Fibroblast of peridontal ligament (primary cell): Measurements from ENCODE around the gene SMIM11.
A peak's percentile ranks its signal among the peaks of the same experiment; 100 is the strongest.
"Not testable (repeated sequence)": the region's sequence is repeated elsewhere in the genome, so short reads cannot be mapped to it uniquely, and the experiment has no call there.

ENCODE experiments used
- DNase-seq: peaks from one replicate; pipeline ENCODE4 v3.0.0-alpha.2; 2010; ENCODE audit errors: extremely low read depth

The SMIM11 gene

GRCh38 chr21:34374940-34375618 is at the start of gene SMIM11:
Gene SMIM11 (plus strand): TSS chr21:34375507. CDS start chr21:34379505, 3,998 bp downstream.
- not testable (repeated sequence) for DNase-seq

- no peak for DNase-seq
These were observed 45.3 kb upstream of the SMIM11 start for GRCh38 chr21:34330055-34330454.

GRCh38 chr21:34331726-34332125 is 43.6 kb upstream of the SMIM11 start:
- DNase-seq: no peak

GRCh38 chr21:34332347-34332746 is 43.0 kb upstream of the SMIM11 start:
- no peak for DNase-seq

GRCh38 chr21:34333121-34333739 is 42.1 kb upstream of the SMIM11 start:
- DNase-seq: peak; percentile 30

- peak; percentile 52 for DNase-seq
These were observed 40.0 kb upstream of the SMIM11 start for GRCh38 chr21:34335316-34335715.

- DNase-seq: no peak
These were observed 39.1 kb upstream of the SMIM11 start for GRCh38 chr21:34336245-34336644.

GRCh38 chr21:34336756-34337391 is 38.4 kb upstream of the SMIM11 start:
- peak; percentile 83 for DNase-seq

GRCh38 chr21:34337741-34338140 is 37.6 kb upstream of the SMIM11 start:
- DNase-seq: no peak

- no peak for DNase-seq
These were observed 37.1 kb upstream of the SMIM11 start for GRCh38 chr21:34338226-34338625.

GRCh38 chr21:34340061-34340460 is 35.2 kb upstream of the SMIM11 start:
- DNase-seq: no peak

GRCh38 chr21:34342476-34342875 is 32.8 kb upstream of the SMIM11 start:
- no peak for DNase-seq

GRCh38 chr21:34343347-34343746 is 32.0 kb upstream of the SMIM11 start:
- DNase-seq: no peak

GRCh38 chr21:34343838-34344381 is 31.4 kb upstream of the SMIM11 start:
- no peak for DNase-seq

- no peak for DNase-seq
These were observed 30.7 kb upstream of the SMIM11 start for GRCh38 chr21:34344584-34344983.

- no peak for DNase-seq
These were observed 30.0 kb upstream of the SMIM11 start for GRCh38 chr21:34345091-34345871.

GRCh38 chr21:34345892-34346291 is 29.4 kb upstream of the SMIM11 start:
- DNase-seq: peak; percentile 39

- no peak for DNase-seq
These were observed 26.3 kb upstream of the SMIM11 start for GRCh38 chr21:34348890-34349519.

GRCh38 chr21:34351786-34352241 is 23.5 kb upstream of the SMIM11 start:
- peak; percentile 42 for DNase-seq

GRCh38 chr21:34352556-34352955 is 22.8 kb upstream of the SMIM11 start:
- no peak for DNase-seq

GRCh38 chr21:34353182-34353581 is 22.1 kb upstream of the SMIM11 start:
- DNase-seq: no peak
